ENCODE measurements around the gene ATP1B1. TPM values are rescaled to one million over a fixed set of nuclear protein-coding genes. Genes with fewer than 3 reads are reported as not detected.
A peak's percentile ranks its signal among the peaks of the same experiment; 100 is the strongest.

ATP1B1 gene
- polyA plus RNA-seq, 1 donor (not counting 4 experiments of a cell fraction or from before 2014, with no cell fraction given): 30.0 TPM

DNA sequence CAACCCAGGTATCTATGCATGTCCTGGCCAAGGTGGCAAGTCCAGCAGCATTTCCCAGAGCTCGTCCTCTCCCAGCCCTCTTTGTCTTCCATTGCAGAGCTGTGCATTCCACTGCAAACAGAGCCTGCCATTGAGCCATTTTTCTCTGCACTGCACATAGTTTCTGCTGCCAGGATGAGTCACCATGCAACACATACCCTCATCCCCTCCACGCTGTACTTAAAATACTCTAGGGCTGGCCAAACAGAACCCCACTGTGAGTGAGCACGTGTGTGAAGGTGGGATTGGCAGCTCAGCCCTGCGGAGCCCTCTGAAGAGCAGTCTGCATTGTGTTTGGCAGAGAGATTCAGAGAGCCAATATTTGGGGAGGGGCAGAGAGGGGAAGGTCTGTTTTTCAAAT, 3.9 kb upstream of the ATP1B1 start:
- Histone ChIP-seq H3K4me2 (ENCODE audit: control insufficient read depth, extremely low read depth, insufficient read depth, low read depth, low read length) (peak overlapping the region; percentile 72), H3K9me1 (ENCODE audit: control insufficient read depth, extremely low read depth, insufficient read depth, low read length) (no peaks in the 10 kb centered on the region), H3K9me3 (ENCODE audit: control insufficient read depth, low read depth, low read length) (no peaks in the 10 kb centered on the region), H4K20me1 (ENCODE audit: control insufficient read depth, extremely low read depth, insufficient read depth, low read length) (no peaks in the 10 kb centered on the region), H3K27ac (ENCODE audit: control insufficient read depth, insufficient read depth, low read length) (no peak overlapping the region), H3K9ac (ENCODE audit: control insufficient read depth, extremely low read depth, insufficient read depth, low read length) (no peak overlapping the region), H2AFZ (ENCODE audit: control insufficient read depth, low read length) (peak overlapping the region; percentile 36), H3K36me3 (ENCODE audit: control insufficient read depth in 2 of 2, extremely low read depth in 1 of 2, insufficient read depth in 2 of 2, low read length in 2 of 2) (no peaks in the 10 kb centered on the region), H3K4me1 (ENCODE audit: control insufficient read depth, extremely low read depth, insufficient read depth, low read length) (peaks cover 19% of the 10 kb centered on the region), H3K79me2 (ENCODE audit: control insufficient read depth, insufficient read depth, low read length) (peaks cover 9% of the 10 kb centered on the region), H3K27me3 (ENCODE audit: control insufficient read depth, extremely low read depth, insufficient read depth, low read length) (peaks cover 30% of the 10 kb centered on the region), H3K4me3 (ENCODE audit: control insufficient read depth in 2 of 3, extremely low read depth in 1 of 3, insufficient read depth in 2 of 3, low read depth in 1 of 3, low read length in 3 of 3) (peak overlapping the region in 1 of 3 experiments; percentile 18)
- peak; percentile 84 for FAIRE-seq
- dilution Hi-C loops (cut with MboI; ENCODE audit: extremely low pct_ligation_motif_present, low sequenced_read_pairs): no loop called here
- TF ChIP-seq EZH2 (IDR thresholded peaks at IDR 0.05; ENCODE audit: low read length): no peak
- TF ChIP-seq, protein P1, sequence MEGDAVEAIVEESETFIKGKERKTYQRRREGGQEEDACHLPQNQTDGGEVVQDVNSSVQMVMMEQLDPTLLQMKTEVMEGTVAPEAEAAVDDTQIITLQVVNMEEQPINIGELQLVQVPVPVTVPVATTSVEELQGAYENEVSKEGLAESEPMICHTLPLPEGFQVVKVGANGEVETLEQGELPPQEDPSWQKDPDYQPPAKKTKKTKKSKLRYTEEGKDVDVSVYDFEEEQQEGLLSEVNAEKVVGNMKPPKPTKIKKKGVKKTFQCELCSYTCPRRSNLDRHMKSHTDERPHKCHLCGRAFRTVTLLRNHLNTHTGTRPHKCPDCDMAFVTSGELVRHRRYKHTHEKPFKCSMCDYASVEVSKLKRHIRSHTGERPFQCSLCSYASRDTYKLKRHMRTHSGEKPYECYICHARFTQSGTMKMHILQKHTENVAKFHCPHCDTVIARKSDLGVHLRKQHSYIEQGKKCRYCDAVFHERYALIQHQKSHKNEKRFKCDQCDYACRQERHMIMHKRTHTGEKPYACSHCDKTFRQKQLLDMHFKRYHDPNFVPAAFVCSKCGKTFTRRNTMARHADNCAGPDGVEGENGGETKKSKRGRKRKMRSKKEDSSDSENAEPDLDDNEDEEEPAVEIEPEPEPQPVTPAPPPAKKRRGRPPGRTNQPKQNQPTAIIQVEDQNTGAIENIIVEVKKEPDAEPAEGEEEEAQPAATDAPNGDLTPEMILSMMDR (optimal IDR thresholded peaks at IDR 0.05 in 1 of 3, IDR thresholded peaks at IDR 0.05 in 1 of 3, conservative IDR thresholded peaks at IDR 0.05 in 1 of 3; ENCODE audit: extremely low read depth in 1 of 3, insufficient read depth in 2 of 3, low read length in 3 of 3): no peak
- DNase-seq (ENCODE audit: low read depth, low spot score): peak; percentile 41

DNA sequence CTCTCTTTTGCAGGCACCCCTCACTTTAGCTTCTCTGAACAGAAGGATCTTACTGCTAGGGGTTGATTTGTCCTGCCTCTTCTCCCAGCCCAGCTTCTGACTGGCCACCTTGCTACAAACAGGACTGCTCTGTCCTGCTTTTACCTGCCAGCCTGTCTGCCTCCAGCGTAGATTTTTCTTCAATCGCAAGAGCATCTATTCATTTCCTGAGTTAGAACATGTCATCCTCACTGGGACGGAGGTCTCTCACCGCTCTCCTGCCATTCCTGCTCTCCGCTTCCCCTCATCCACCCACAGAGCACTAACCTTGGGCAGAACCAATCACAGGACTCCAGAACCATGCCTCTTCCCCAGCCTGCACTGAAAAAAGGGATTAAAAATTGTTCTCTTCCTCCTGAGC, 3.5 kb upstream of the ATP1B1 start:
- H3K27me3 ChIP-seq (ENCODE audit: control insufficient read depth, extremely low read depth, insufficient read depth, low read length): peaks cover 30% of the 10 kb centered on the region
- no peak for TF ChIP-seq EZH2 (IDR thresholded peaks at IDR 0.05; ENCODE audit: low read length)
- TF ChIP-seq, protein P1 (optimal IDR thresholded peaks at IDR 0.05 in 1 of 3, IDR thresholded peaks at IDR 0.05 in 1 of 3, conservative IDR thresholded peaks at IDR 0.05 in 1 of 3; ENCODE audit: extremely low read depth in 1 of 3, insufficient read depth in 2 of 3, low read length in 3 of 3): no peak
- peaks cover 23% of the 10 kb centered on the region for H3K4me1 ChIP-seq (ENCODE audit: control insufficient read depth, extremely low read depth, insufficient read depth, low read length)
- no peaks in the 10 kb centered on the region for H4K20me1 ChIP-seq (ENCODE audit: control insufficient read depth, extremely low read depth, insufficient read depth, low read length)
- no peaks in the 10 kb centered on the region for H3K36me3 ChIP-seq (ENCODE audit: control insufficient read depth in 2 of 2, extremely low read depth in 1 of 2, insufficient read depth in 2 of 2, low read length in 2 of 2)
- peak overlapping the region; percentile 72 for H3K4me2 ChIP-seq (ENCODE audit: control insufficient read depth, extremely low read depth, insufficient read depth, low read depth, low read length)
- no peak for DNase-seq (ENCODE audit: low read depth, low spot score)
- H3K9me1 ChIP-seq (ENCODE audit: control insufficient read depth, extremely low read depth, insufficient read depth, low read length): no peaks in the 10 kb centered on the region
- peak overlapping the region in 1 of 3 experiments; percentile 18 for H3K4me3 ChIP-seq (ENCODE audit: control insufficient read depth in 2 of 3, extremely low read depth in 1 of 3, insufficient read depth in 2 of 3, low read depth in 1 of 3, low read length in 3 of 3)
- no peak overlapping the region for H3K27ac ChIP-seq (ENCODE audit: control insufficient read depth, insufficient read depth, low read length)
- H3K79me2 ChIP-seq (ENCODE audit: control insufficient read depth, insufficient read depth, low read length): peaks cover 13% of the 10 kb centered on the region
- H3K9ac ChIP-seq (ENCODE audit: control insufficient read depth, extremely low read depth, insufficient read depth, low read length): no peak overlapping the region
- no peak for FAIRE-seq
- dilution Hi-C loops (cut with MboI; ENCODE audit: extremely low pct_ligation_motif_present, low sequenced_read_pairs): no loop called here
- no peak overlapping the region for H2AFZ ChIP-seq (ENCODE audit: control insufficient read depth, low read length)
- no peaks in the 10 kb centered on the region for H3K9me3 ChIP-seq (ENCODE audit: control insufficient read depth, low read depth, low read length)
